IMR-90 (cell line): Measurements from ENCODE around the gene FFAR3. TPM values are rescaled to one million over a fixed set of nuclear protein-coding genes. Genes with fewer than 3 reads are reported as not detected.

Source experiments
- ATAC-seq: fragments of 200-7000 bp; cut with Tn5 transposase; 2 replicates; pipeline ENCODE4 v1.9.1; 2020; ENCODE audit warnings: low read depth, mild to moderate bottlenecking, moderate library complexity
- BruUV-seq: library from RNA; stranded (reverse); fragments of 400-500 nt; replicated peaks from 2 replicates; lab custom pipeline; 2021; lab: Mats Ljungman, UMichigan
- CTCF ChIA-PET: fragments of 300-600 bp; formaldehyde crosslinking; extraction: SDS; loops from one replicate; lab custom pipeline; 2021; ENCODE audit warnings: antibody characterized with exemption; lab: Yijun Ruan, JAX
- POLR2A ChIA-PET: fragments of 300-600 bp; sonication (Branson Sonifier 250); formaldehyde crosslinking; loops from one replicate; lab custom pipeline; 2022; ENCODE audit warnings: antibody characterized with exemption; ENCODE audit not compliant: unreplicated experiment; lab: Charles Lee
- DNase-seq: peaks from one replicate; pipeline ENCODE4 v3.0.0; 2013
- H2AFZ ChIP-seq: replicated peaks from 2 replicates; pipeline ENCODE3; 2013; ENCODE audit warnings: low read length, mild to moderate bottlenecking; ENCODE audit not compliant: poor library complexity
- H2AK5ac ChIP-seq: 2 replicates; pipeline ENCODE4 v1.6.1; 2013; ENCODE audit warnings: low read depth, low read length, inconsistent platforms
- H2AK9ac ChIP-seq: replicated peaks from 2 replicates; pipeline ENCODE3; 2013; ENCODE audit warnings: mild to moderate bottlenecking, low read depth, low read length, moderate library complexity; ENCODE audit not compliant: poor library complexity
- H2BK120ac ChIP-seq: 2 replicates; pipeline ENCODE4 v1.6.1; 2013; ENCODE audit warnings: low read depth, low read length, inconsistent platforms
- H2BK15ac ChIP-seq: 3 replicates; pipeline ENCODE4 v1.6.1; 2013; ENCODE audit warnings: low read depth, low read length, inconsistent platforms
- H2BK20ac ChIP-seq: 2 replicates; pipeline ENCODE4 v1.6.1; 2013; ENCODE audit warnings: low read depth, mild to moderate bottlenecking, inconsistent platforms, low read length, moderate library complexity
- H2BK5ac ChIP-seq: 2 replicates; pipeline ENCODE4 v1.6.1; 2013; ENCODE audit warnings: mild to moderate bottlenecking, low read depth, low read length, inconsistent platforms; ENCODE audit not compliant: poor library complexity, severe bottlenecking
- H3K14ac ChIP-seq: replicated peaks from 2 replicates; pipeline ENCODE4 v1.6.1; 2013; ENCODE audit warnings: low read depth, low read length, inconsistent platforms
- H3K18ac ChIP-seq: 2 replicates; pipeline ENCODE4 v1.6.1; 2013; ENCODE audit warnings: low read depth, low read length, control low read depth
- H3K23ac ChIP-seq: 2 replicates; pipeline ENCODE4 v1.6.1; 2013; ENCODE audit warnings: low read depth, low read length, inconsistent platforms
- H3K27ac ChIP-seq: 2 replicates; pipeline ENCODE4 v1.5.1; 2013; ENCODE audit warnings: mild to moderate bottlenecking, control low read depth, low read length; ENCODE audit not compliant: insufficient read depth
- H3K27me3 ChIP-seq: 2 replicates; pipeline ENCODE4 v1.6.1; 2013; ENCODE audit warnings: low read length; ENCODE audit not compliant: control insufficient read depth, insufficient read depth
- H3K36me3 ChIP-seq: 2 replicates; pipeline ENCODE4 v1.6.1; 2013; ENCODE audit warnings: low read length, mixed read lengths; ENCODE audit not compliant: control insufficient read depth, insufficient read depth
- H3K4ac ChIP-seq: 2 replicates; pipeline ENCODE4 v1.6.1; 2013; ENCODE audit warnings: low read depth, low read length, inconsistent platforms
- H3K4me1 ChIP-seq: 2 replicates; pipeline ENCODE4 v1.6.1; 2013; ENCODE audit warnings: low read length, mixed read lengths; ENCODE audit not compliant: control insufficient read depth, insufficient read depth
- H3K4me2 ChIP-seq: 2 replicates; pipeline ENCODE4 v1.6.1; 2013; ENCODE audit warnings: low read depth, mild to moderate bottlenecking, control low read depth, low read length, moderate library complexity
- H3K4me3 ChIP-seq: 2 replicates; pipeline ENCODE4 v1.5.1; 2013; ENCODE audit warnings: low read depth, mild to moderate bottlenecking, control low read depth, low read length, moderate library complexity; ENCODE audit not compliant: insufficient read depth
- H3K56ac ChIP-seq: 2 replicates; pipeline ENCODE4 v1.6.1; 2013; ENCODE audit warnings: low read length, inconsistent platforms; ENCODE audit not compliant: insufficient read depth; ENCODE audit errors: extremely low read depth
- H3K79me1 ChIP-seq, 2 experiments: 2 replicates each; pipeline ENCODE4 v1.6.1; 2013; ENCODE audit warnings: low read length in 2 of 2, inconsistent platforms in 1 of 2, low read depth in 1 of 2
- H3K9ac ChIP-seq: 2 replicates; pipeline ENCODE4 v1.6.1; 2013; ENCODE audit warnings: low read depth, low read length, control low read depth
- H3K9me1 ChIP-seq: 2 replicates; pipeline ENCODE4 v1.6.1; 2013; ENCODE audit warnings: low read length, inconsistent platforms; ENCODE audit not compliant: insufficient read depth
- H3K9me3 ChIP-seq: 2 replicates; pipeline ENCODE4 v1.6.1; 2013; ENCODE audit warnings: low read length; ENCODE audit not compliant: control insufficient read depth, insufficient read depth
- H4K20me1 ChIP-seq: 2 replicates; pipeline ENCODE4 v1.6.1; 2013; ENCODE audit warnings: low read length, inconsistent platforms; ENCODE audit not compliant: insufficient read depth
- H4K5ac ChIP-seq: 2 replicates; pipeline ENCODE4 v1.6.1; 2013; ENCODE audit warnings: mild to moderate bottlenecking, low read depth, low read length, control low read depth
- H4K8ac ChIP-seq, 2 experiments: 2 replicates each; pipeline ENCODE4 v1.6.1; 2013; ENCODE audit warnings: low read depth in 2 of 2, low read length in 2 of 2, control low read depth in 1 of 2, inconsistent platforms in 1 of 2
- H4K91ac ChIP-seq: 2 replicates; pipeline ENCODE4 v1.6.1; 2013; ENCODE audit warnings: low read depth, low read length, inconsistent platforms; ENCODE audit not compliant: insufficient read depth
- BHLHE40 ChIP-seq: fragments of 150-350 bp; IDR thresholded peaks from 2 replicates; pipeline ENCODE4 v1.6.1; 2016; ENCODE audit warnings: mild to moderate bottlenecking, low read depth, low read length
- CEBPB ChIP-seq: IDR thresholded peaks from 2 replicates; pipeline ENCODE4 v1.6.1; 2012; ENCODE audit warnings: low read depth, low read length, improper control_type of control experiment
- CHD1 ChIP-seq: IDR thresholded peaks from 2 replicates; pipeline ENCODE4 v1.6.1; 2012; ENCODE audit warnings: low read depth, low read length, improper control_type of control experiment
- FOS ChIP-seq: fragments of 150-350 bp; IDR thresholded peaks from 2 replicates; pipeline ENCODE4 v1.6.1; 2016; ENCODE audit warnings: low read depth, low read length
- MAFK ChIP-seq: IDR thresholded peaks from 2 replicates; pipeline ENCODE4 v1.6.1; 2012; ENCODE audit warnings: low read depth, low read length, improper control_type of control experiment
- MAZ ChIP-seq: IDR thresholded peaks from 2 replicates; pipeline ENCODE4 v1.6.1; 2012; ENCODE audit warnings: low read depth, mild to moderate bottlenecking, low read length, improper control_type of control experiment, moderate library complexity, borderline replicate concordance
- MXI1 ChIP-seq: IDR thresholded peaks from 2 replicates; pipeline ENCODE4 v1.6.1; 2012; ENCODE audit warnings: low read depth, mild to moderate bottlenecking, low read length, moderate library complexity, borderline replicate concordance
- NFE2L2 ChIP-seq: fragments of 150-350 bp; IDR thresholded peaks from 2 replicates; pipeline ENCODE4 v1.6.1; 2016; ENCODE audit warnings: low read depth, mild to moderate bottlenecking, low read length
- POLR2A ChIP-seq: IDR thresholded peaks from 2 replicates; pipeline ENCODE4 v1.6.1; 2012; ENCODE audit warnings: mild to moderate bottlenecking, low read depth, low read length
- RAD21 ChIP-seq: IDR thresholded peaks from 2 replicates; pipeline ENCODE4 v1.6.1; 2012; ENCODE audit warnings: low read length, improper control_type of control experiment
- RCOR1 ChIP-seq: IDR thresholded peaks from 2 replicates; pipeline ENCODE4 v1.6.1; 2012; ENCODE audit warnings: mild to moderate bottlenecking, low read length, improper control_type of control experiment; ENCODE audit not compliant: insufficient replicate concordance
- RFX5 ChIP-seq: IDR thresholded peaks from 2 replicates; pipeline ENCODE4 v1.8.0; 2012; ENCODE audit warnings: low read depth, mild to moderate bottlenecking, low read length, moderate library complexity
- SMC3 ChIP-seq: fragments of 150-350 bp; IDR thresholded peaks from 2 replicates; pipeline ENCODE4 v1.6.1; 2016; ENCODE audit warnings: low read depth, mild to moderate bottlenecking, antibody characterized with exemption, low read length, moderate library complexity
- USF2 ChIP-seq: fragments of 150-350 bp; IDR thresholded peaks from 2 replicates; pipeline ENCODE4 v1.6.1; 2017; ENCODE audit warnings: mild to moderate bottlenecking, antibody characterized with exemption, low read length, low read depth
- WGBS, 2 experiments: methylation state at CpG; one replicate each; pipeline versions ENCODE4 v1.1.5 to v1.1.7; 2013; ENCODE audit warnings: missing lambda C conversion rate in 2 of 2; ENCODE audit not compliant: insufficient read length in 1 of 2; ENCODE audit errors: extremely low coverage in 2 of 2; 5-methylcytosine and 5-hydroxymethylcytosine counted together
- dilution Hi-C: fragments of 300-500 bp; cut with HindIII; formaldehyde crosslinking; loops from one replicate; pipeline ENCODE4 v1.14.3; 2018; ENCODE audit warnings: low sequenced_read_pairs; ENCODE audit not compliant: unreplicated experiment
- in situ Hi-C: fragments of 300-500 bp; cut with MboI; formaldehyde crosslinking; loops from 3 replicates; pipeline ENCODE4 v1.14.3; 2019; ENCODE audit warnings: low sequenced_read_pairs, inconsistent platforms, mixed read lengths
- intact Hi-C: fragments of 100-400 bp; cut with micrococcal nuclease; formaldehyde crosslinking; loops from 2 replicates; pipeline ENCODE4 v1.10.0; 2022
- polyA plus RNA-seq, 3 experiments: library from polyadenylated mRNA; depleted of rRNA; stranded (reverse); fragments of >200 nt; gene quantifications; 2 replicates each; pipeline ENCODE4 v1.2.3, GENCODE V29; 2012; ENCODE audit warnings: low replicate concordance in 1 of 3
- total RNA-seq: library from RNA; depleted of rRNA; stranded (reverse); fragments of >200 nt; gene quantifications from 2 replicates; pipeline ENCODE4 v1.2.3, GENCODE V29; 2012
- TF ChIP-seq, protein P1 (sequence below): conservative IDR thresholded peaks from 2 replicates; pipeline ENCODE4 v1.5.1; 2012; ENCODE audit warnings: mild to moderate bottlenecking, low read depth, low read length, improper control_type of control experiment
- TF ChIP-seq, protein P2 (sequence below): fragments of 150-350 bp; IDR thresholded peaks from 2 replicates; pipeline ENCODE4 v1.6.1; 2016; ENCODE audit warnings: low read depth, mild to moderate bottlenecking, low read length, moderate library complexity, borderline replicate concordance

FFAR3 gene
- total and polyA plus RNA-seq, 2 of the 4 experiments (the other 2 are of a cell fraction) = not detected

GRCh38 chr19:35340431-35340830 is 17.8 kb upstream of the FFAR3 start:
- CTCF ChIA-PET = no interaction called here
- in situ Hi-C loops = loop anchor here (25.0 kb wide), 1 partner anchor 247 kb away; the partner anchor contains the start of gene PMIS2

More at GRCh38 chr19:35340431-35340830, 17.8 kb upstream of the FFAR3 start:
- DNase-seq = no peak
- Histone ChIP-seq H3K56ac (no peak overlapping the region), H3K23ac (no peak overlapping the region), H3K9ac (no peak overlapping the region), H2AK5ac (no peak overlapping the region), H3K18ac (no peak overlapping the region), H4K8ac (no peak overlapping the region), H4K5ac (no peak overlapping the region), H3K4me3 (no peak overlapping the region), H2AFZ (no peak overlapping the region), H3K4me2 (no peak overlapping the region), H3K9me1 (no peaks in the 10 kb centered on the region), H3K27ac (no peak overlapping the region), H2BK20ac (no peak overlapping the region), H4K20me1 (no peaks in the 10 kb centered on the region), H3K14ac (no peak overlapping the region), H3K9me3 (no peaks in the 10 kb centered on the region), H2BK15ac (no peak overlapping the region), H3K79me1 (no peaks in the 10 kb centered on the region), H2BK5ac (no peak overlapping the region), H3K36me3 (no peaks in the 10 kb centered on the region), H2BK120ac (no peak overlapping the region), H2AK9ac (no peak overlapping the region), H3K4ac (no peak overlapping the region), H3K27me3 (no peaks in the 10 kb centered on the region; the same call in 1 of the 2 replicates), H3K4me1 (no peaks in the 10 kb centered on the region), H4K91ac (no peak overlapping the region)
- ATAC-seq = no peak
- no TSS peak for BruUV-seq
- dilution Hi-C loops = no loop called here
- TF ChIP-seq MAZ = no peak
- TF ChIP-seq FOS = no peak
- no peak for TF ChIP-seq MXI1
- TF ChIP-seq MAFK = no peak
- TF ChIP-seq, protein P1, sequence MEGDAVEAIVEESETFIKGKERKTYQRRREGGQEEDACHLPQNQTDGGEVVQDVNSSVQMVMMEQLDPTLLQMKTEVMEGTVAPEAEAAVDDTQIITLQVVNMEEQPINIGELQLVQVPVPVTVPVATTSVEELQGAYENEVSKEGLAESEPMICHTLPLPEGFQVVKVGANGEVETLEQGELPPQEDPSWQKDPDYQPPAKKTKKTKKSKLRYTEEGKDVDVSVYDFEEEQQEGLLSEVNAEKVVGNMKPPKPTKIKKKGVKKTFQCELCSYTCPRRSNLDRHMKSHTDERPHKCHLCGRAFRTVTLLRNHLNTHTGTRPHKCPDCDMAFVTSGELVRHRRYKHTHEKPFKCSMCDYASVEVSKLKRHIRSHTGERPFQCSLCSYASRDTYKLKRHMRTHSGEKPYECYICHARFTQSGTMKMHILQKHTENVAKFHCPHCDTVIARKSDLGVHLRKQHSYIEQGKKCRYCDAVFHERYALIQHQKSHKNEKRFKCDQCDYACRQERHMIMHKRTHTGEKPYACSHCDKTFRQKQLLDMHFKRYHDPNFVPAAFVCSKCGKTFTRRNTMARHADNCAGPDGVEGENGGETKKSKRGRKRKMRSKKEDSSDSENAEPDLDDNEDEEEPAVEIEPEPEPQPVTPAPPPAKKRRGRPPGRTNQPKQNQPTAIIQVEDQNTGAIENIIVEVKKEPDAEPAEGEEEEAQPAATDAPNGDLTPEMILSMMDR = no peak
- TF ChIP-seq POLR2A = no peak
- no peak for TF ChIP-seq CEBPB
- no peak for TF ChIP-seq NFE2L2
- TF ChIP-seq SMC3 = no peak
- TF ChIP-seq USF2 = no peak
- no peak for TF ChIP-seq CHD1
- TF ChIP-seq, protein P2, sequence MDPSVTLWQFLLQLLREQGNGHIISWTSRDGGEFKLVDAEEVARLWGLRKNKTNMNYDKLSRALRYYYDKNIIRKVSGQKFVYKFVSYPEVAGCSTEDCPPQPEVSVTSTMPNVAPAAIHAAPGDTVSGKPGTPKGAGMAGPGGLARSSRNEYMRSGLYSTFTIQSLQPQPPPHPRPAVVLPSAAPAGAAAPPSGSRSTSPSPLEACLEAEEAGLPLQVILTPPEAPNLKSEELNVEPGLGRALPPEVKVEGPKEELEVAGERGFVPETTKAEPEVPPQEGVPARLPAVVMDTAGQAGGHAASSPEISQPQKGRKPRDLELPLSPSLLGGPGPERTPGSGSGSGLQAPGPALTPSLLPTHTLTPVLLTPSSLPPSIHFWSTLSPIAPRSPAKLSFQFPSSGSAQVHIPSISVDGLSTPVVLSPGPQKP = no peak
- no peak for TF ChIP-seq RAD21
- no peak for TF ChIP-seq BHLHE40
- TF ChIP-seq RFX5 = no peak
- TF ChIP-seq RCOR1 = no peak
- intact Hi-C loops = no loop called here
- POLR2A ChIA-PET = no interaction called here
- WGBS, 2 experiments = 71% methylated on average over 3 of the region's 11 CpGs; no CpG with 5 or more reads in 1 of the 2 experiments
